HG02763 (cell line): ENCODE measurements around the gene VENTX.

Experiments used
- ATAC-seq: cut with Tn5 transposase; IDR thresholded peaks from one replicate; pipeline ENCODE4 v1.9.1; 2021; ENCODE audit warnings: mild to moderate bottlenecking, moderate library complexity; ENCODE audit not compliant: unreplicated experiment

Gene VENTX

GRCh38 chr10:133282846-133283390 is 45.3 kb downstream of the VENTX start:
- no peak for ATAC-seq

- no peak for ATAC-seq
Observed at GRCh38 chr10:133283931-133284330, 46.3 kb downstream of the VENTX start.

DNA sequence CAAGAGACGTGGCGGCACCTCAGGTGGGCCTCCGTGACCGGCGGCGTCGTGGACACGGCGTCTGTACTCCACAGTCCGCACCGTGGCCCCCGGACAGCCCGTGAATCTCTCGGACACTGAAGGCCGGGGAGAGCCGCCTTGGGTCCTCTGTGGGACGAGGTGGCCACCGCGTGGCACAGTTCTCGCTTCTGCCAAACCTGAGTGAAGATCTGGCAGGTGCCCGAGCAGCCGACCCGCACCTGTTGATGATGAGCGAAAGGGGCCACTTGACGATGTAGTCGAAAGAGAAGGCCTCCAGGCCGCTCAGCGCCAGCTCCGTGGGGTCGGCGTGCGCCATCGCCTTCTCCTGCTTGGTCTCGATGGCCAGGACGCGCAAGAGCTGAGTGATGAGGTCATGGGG is 47.6 kb downstream of the VENTX start:
- ATAC-seq = no peak

DNA sequence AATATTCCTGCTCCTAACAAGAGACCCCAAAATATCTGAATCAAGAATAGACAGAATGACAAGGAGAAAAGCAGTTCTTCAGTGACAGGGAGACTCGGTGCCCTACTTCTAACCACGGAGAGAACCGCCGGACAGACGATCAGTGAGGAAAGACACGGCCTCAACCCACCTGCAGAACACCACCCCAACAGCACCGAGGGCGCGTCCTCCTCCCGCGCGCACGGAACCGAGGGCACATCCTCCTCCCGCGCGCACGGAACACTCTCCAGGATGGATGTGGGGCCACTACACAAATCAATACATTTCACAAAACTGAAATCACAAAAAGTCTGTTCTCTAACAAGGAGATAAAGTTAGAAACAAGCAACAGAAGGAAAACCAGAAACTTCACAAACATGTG is 48.7 kb downstream of the VENTX start:
- ATAC-seq = no peak

DNA sequence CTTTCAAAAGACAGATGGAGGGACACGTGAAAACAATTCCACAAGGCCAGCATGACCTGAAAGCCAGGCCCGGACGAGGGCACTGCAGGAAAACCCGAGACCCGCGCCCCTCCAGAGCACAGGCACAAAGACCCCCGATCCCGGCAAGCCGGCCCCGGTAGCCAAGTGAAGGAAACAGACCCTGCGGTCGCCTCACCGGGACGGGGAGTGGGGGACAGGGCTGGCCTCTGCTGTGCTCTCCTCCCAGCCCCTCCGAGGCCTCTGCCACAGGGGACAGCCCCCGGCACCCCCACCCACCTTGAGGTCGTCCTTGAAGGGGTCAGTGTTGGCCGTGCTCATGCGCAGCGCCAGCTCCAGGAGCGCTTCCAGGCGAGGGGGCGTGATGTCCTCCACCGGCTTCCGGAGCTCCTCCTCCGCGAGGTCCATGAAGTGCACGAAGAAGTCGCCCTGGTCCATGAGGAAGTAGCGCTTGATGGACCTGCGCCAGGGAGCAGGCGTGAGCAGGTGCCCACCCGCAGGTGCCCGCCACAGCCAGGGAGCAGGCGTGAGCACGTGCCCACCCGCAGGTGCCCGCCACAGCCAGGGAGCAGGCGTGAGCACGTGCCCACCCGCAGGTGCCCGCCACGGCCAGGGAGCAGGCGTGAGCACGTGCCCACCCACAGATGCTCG is 50.3 kb downstream of the VENTX start:
- ATAC-seq = no peak

- ATAC-seq = no peak
Observed at GRCh38 chr10:133289761-133290160, 52.1 kb downstream of the VENTX start.
